SK-N-SH treated with all-trans-retinoic acid at 6 μM for 48 hours (cell line): ENCODE data around the gene ARAP1.

ENCODE experiments used
- ARNTL ChIP-seq: fragments of 450-650 bp; formaldehyde crosslinking; IDR thresholded peaks from 2 replicates; pipeline ENCODE4 v1.5.0; 2020; ENCODE audit warnings: low read depth, mild to moderate bottlenecking, moderate library complexity, borderline replicate concordance
- BACH2 ChIP-seq: fragments of 250-450 bp; sonication (Bioruptor Pico); IDR thresholded peaks from 2 replicates; pipeline ENCODE4 v1.9.0; 2021; ENCODE audit warnings: mild to moderate bottlenecking, borderline replicate concordance
- CSDC2 ChIP-seq: fragments of 250-450 bp; sonication (Bioruptor Pico); IDR thresholded peaks from 2 replicates; pipeline ENCODE4 v1.5.0; 2020; ENCODE audit warnings: mild to moderate bottlenecking, moderate library complexity
- GLIS3 ChIP-seq: fragments of 250-450 bp; sonication (Bioruptor Pico); IDR thresholded peaks from 2 replicates; pipeline ENCODE4 v1.5.0; 2020; ENCODE audit warnings: mild to moderate bottlenecking, moderate library complexity
- ISL1 ChIP-seq: fragments of 250-450 bp; sonication (Bioruptor Pico); IDR thresholded peaks from 2 replicates; pipeline ENCODE4 v2.1.2; 2022; ENCODE audit warnings: mild to moderate bottlenecking, moderate library complexity
- OSR1 ChIP-seq: fragments of 250-450 bp; sonication (Bioruptor Pico); IDR thresholded peaks from 2 replicates; pipeline ENCODE4 v1.8.0; 2022; ENCODE audit warnings: moderate library complexity, mild to moderate bottlenecking, inconsistent platforms
- PPARA ChIP-seq: fragments of 250-450 bp; sonication (Bioruptor Pico); IDR thresholded peaks from 2 replicates; pipeline ENCODE4 v1.5.0; 2020; ENCODE audit warnings: mild to moderate bottlenecking, borderline replicate concordance
- RARB ChIP-seq: fragments of 250-450 bp; sonication (Bioruptor Pico); IDR thresholded peaks from 2 replicates; pipeline ENCODE4 v1.8.0; 2021; ENCODE audit warnings: mild to moderate bottlenecking, moderate library complexity
- SNAI2 ChIP-seq: fragments of 250-450 bp; sonication (Bioruptor Pico); IDR thresholded peaks from 2 replicates; pipeline ENCODE4 v1.5.0; 2020; ENCODE audit warnings: mild to moderate bottlenecking, moderate library complexity
- ZC3H10 ChIP-seq: fragments of 250-450 bp; sonication (Bioruptor Pico); IDR thresholded peaks from 2 replicates; pipeline ENCODE4 v1.5.1; 2021; ENCODE audit warnings: mild to moderate bottlenecking, moderate library complexity
- ZFP30 ChIP-seq: fragments of 450-650 bp; formaldehyde crosslinking; IDR thresholded peaks from 2 replicates; pipeline ENCODE4 v1.5.0; 2022; ENCODE audit warnings: mild to moderate bottlenecking, moderate library complexity
- ZNF70 ChIP-seq: fragments of 450-650 bp; formaldehyde crosslinking; IDR thresholded peaks from 2 replicates; pipeline ENCODE4 v1.5.0; 2020; ENCODE audit warnings: mild to moderate bottlenecking, moderate library complexity
- TF ChIP-seq, protein P1 (sequence below): fragments of 250-450 bp; sonication (Bioruptor Pico); IDR thresholded peaks from 2 replicates; pipeline ENCODE4 v1.5.0; 2020; ENCODE audit warnings: mild to moderate bottlenecking, moderate library complexity
- TF ChIP-seq, protein P2 (sequence below): fragments of 250-450 bp; sonication (Bioruptor Pico); IDR thresholded peaks from 2 replicates; pipeline ENCODE4 v1.8.0; 2021; ENCODE audit warnings: low read depth, mild to moderate bottlenecking, moderate library complexity, borderline replicate concordance

DNA sequence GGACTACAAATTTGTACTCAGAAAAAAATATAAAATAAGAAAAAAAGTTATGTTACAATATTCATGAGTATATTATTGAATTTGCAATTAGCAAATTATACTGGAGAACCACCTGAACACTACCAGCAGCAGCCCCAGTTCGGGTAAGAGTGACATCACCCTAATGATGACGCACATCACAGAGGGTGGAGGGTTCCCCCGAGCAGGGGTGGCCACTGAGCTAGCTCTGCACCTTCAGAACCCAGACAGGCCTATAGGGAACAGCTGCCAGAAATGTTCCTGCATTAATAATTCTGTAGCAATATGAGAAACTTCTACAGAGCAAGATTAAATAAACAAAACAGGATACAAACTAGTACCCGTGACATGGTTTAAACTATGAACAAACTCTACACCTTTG lies 17.5 kb upstream of the ARAP1 start:
- no peak for TF ChIP-seq ARNTL
- TF ChIP-seq PPARA (CRISPR knock-in tag): no peak
- no peak for TF ChIP-seq GLIS3
- TF ChIP-seq, protein P1, sequence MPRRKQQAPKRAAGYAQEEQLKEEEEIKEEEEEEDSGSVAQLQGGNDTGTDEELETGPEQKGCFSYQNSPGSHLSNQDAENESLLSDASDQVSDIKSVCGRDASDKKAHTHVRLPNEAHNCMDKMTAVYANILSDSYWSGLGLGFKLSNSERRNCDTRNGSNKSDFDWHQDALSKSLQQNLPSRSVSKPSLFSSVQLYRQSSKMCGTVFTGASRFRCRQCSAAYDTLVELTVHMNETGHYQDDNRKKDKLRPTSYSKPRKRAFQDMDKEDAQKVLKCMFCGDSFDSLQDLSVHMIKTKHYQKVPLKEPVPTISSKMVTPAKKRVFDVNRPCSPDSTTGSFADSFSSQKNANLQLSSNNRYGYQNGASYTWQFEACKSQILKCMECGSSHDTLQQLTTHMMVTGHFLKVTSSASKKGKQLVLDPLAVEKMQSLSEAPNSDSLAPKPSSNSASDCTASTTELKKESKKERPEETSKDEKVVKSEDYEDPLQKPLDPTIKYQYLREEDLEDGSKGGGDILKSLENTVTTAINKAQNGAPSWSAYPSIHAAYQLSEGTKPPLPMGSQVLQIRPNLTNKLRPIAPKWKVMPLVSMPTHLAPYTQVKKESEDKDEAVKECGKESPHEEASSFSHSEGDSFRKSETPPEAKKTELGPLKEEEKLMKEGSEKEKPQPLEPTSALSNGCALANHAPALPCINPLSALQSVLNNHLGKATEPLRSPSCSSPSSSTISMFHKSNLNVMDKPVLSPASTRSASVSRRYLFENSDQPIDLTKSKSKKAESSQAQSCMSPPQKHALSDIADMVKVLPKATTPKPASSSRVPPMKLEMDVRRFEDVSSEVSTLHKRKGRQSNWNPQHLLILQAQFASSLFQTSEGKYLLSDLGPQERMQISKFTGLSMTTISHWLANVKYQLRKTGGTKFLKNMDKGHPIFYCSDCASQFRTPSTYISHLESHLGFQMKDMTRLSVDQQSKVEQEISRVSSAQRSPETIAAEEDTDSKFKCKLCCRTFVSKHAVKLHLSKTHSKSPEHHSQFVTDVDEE (CRISPR knock-in tag): no peak
- TF ChIP-seq, protein P2, sequence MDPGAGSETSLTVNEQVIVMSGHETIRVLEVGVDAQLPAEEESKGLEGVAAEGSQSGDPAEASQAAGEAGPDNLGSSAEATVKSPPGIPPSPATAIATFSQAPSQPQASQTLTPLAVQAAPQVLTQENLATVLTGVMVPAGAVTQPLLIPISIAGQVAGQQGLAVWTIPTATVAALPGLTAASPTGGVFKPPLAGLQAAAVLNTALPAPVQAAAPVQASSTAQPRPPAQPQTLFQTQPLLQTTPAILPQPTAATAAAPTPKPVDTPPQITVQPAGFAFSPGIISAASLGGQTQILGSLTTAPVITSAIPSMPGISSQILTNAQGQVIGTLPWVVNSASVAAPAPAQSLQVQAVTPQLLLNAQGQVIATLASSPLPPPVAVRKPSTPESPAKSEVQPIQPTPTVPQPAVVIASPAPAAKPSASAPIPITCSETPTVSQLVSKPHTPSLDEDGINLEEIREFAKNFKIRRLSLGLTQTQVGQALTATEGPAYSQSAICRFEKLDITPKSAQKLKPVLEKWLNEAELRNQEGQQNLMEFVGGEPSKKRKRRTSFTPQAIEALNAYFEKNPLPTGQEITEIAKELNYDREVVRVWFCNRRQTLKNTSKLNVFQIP (CRISPR knock-in tag): no peak
- TF ChIP-seq ZFP30: no peak
- TF ChIP-seq BACH2 (CRISPR knock-in tag): no peak
- no peak for TF ChIP-seq SNAI2 (CRISPR knock-in tag)
- TF ChIP-seq RARB (CRISPR knock-in tag): no peak
- no peak for TF ChIP-seq CSDC2 (CRISPR knock-in tag)
- TF ChIP-seq ZC3H10 (CRISPR knock-in tag): no peak
- no peak for TF ChIP-seq ISL1
- no peak for TF ChIP-seq OSR1 (CRISPR knock-in tag)
- TF ChIP-seq ZNF70 (CRISPR knock-in tag): no peak
